Prostate gland (tissue), 2 donors: ENCODE results near the gene NCCRP1.
"Not testable (repeated sequence)": the region's sequence is repeated elsewhere in the genome, so short reads cannot be mapped to it uniquely, and the experiment has no call there.

Experiments
- POLR2AphosphoS5 ChIP-seq: sonication (generic); formaldehyde crosslinking; IDR thresholded peaks from one replicate; pipeline ENCODE4 v1.6.1; 2017; ENCODE audit warnings: antibody characterized with exemption
- TF ChIP-seq, protein P1 (sequence below), 4 experiments: fragments of 200-600 bp in 2 of 4; fragments of 450-650 bp in 2 of 4; sonication (generic) in 2 of 4; IDR thresholded peaks; 1 replicate in 3 of 4; 2 replicates in 1 of 4; pipeline ENCODE4 v1.5.1; 2016 to 2019; ENCODE audit warnings: antibody characterized with exemption in 4 of 4, mild to moderate bottlenecking in 2 of 4, moderate library complexity in 2 of 4

GRCh38 chr19:39219108-39219507 is 22.3 kb downstream of the NCCRP1 start:
- TF ChIP-seq, protein P1, sequence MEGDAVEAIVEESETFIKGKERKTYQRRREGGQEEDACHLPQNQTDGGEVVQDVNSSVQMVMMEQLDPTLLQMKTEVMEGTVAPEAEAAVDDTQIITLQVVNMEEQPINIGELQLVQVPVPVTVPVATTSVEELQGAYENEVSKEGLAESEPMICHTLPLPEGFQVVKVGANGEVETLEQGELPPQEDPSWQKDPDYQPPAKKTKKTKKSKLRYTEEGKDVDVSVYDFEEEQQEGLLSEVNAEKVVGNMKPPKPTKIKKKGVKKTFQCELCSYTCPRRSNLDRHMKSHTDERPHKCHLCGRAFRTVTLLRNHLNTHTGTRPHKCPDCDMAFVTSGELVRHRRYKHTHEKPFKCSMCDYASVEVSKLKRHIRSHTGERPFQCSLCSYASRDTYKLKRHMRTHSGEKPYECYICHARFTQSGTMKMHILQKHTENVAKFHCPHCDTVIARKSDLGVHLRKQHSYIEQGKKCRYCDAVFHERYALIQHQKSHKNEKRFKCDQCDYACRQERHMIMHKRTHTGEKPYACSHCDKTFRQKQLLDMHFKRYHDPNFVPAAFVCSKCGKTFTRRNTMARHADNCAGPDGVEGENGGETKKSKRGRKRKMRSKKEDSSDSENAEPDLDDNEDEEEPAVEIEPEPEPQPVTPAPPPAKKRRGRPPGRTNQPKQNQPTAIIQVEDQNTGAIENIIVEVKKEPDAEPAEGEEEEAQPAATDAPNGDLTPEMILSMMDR (IDR thresholded peaks at IDR 0.05): not testable (repeated sequence)
- TF ChIP-seq POLR2AphosphoS5: not testable (repeated sequence)
